HG03520 (cell line): ENCODE measurements around the gene RNF145.
A peak's percentile ranks its signal among the peaks of the same experiment; 100 is the strongest.

Experiments used
- ATAC-seq: cut with Tn5 transposase; IDR thresholded peaks from one replicate; pipeline ENCODE4 v1.9.1; 2021; ENCODE audit warnings: mild to moderate bottlenecking, moderate library complexity; ENCODE audit not compliant: unreplicated experiment

Gene RNF145

DNA sequence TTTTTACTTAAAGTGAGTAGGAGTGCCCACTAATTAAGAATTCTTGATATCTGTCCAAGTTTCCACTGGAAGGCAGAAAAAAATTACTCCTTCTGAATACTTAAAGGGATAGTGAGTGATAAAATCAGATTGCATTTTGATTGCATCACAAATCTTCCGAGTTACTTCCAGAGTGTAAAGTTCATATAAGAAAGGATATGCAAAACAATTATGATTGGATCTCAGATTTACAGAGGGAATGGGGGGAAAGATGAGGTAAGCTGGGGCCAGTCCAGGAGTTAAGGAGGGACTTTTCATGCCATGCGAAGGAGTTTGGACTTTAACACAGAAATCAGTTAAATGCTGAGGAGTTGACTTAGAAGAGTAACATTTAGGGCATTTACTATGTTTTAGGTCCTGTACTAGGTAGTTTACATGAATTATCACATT is 9.3 kb upstream of the RNF145 start:
- no peak for ATAC-seq

- no peak for ATAC-seq
Measured at GRCh38 chr5:159217236-159217635, 7.9 kb upstream of the RNF145 start.

DNA sequence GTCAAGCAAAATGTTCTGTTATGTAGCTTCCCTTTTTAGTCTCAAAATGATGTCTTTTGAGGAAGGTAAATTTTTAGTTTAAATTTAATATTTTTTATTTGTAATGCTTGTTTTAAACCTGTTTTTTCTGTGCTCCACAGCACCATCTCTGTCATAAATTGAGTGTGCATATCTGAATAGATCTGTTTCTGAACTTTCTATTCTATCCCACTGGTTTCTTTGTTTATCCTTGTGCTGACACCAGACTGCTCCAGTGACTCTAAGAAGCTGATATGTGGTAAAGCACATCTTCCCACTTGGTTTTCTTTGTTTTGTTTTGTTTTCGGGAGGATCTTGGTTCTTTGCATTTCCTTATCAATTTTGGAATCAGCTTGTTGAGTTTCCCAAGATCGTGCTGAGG is 7.1 kb upstream of the RNF145 start:
- ATAC-seq = no peak

DNA sequence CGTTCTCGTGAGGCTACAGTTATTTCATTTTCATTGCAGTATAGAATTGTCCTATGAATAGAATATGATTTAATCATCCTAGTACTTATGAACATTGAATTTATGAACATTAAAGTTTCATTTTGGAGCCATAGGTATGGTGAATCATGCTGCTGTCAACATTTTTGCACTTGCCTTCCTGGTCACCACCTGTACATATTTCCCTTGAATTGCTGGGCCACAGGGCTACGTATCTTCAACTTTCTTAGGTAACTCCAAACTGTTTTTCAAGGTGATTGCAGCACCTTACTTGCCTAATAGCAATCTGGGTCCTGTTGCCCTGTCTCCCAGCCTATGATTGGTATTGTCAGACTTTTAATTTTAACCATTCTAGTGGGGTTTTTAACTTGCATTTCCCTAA is 6.5 kb upstream of the RNF145 start:
- no peak for ATAC-seq

DNA sequence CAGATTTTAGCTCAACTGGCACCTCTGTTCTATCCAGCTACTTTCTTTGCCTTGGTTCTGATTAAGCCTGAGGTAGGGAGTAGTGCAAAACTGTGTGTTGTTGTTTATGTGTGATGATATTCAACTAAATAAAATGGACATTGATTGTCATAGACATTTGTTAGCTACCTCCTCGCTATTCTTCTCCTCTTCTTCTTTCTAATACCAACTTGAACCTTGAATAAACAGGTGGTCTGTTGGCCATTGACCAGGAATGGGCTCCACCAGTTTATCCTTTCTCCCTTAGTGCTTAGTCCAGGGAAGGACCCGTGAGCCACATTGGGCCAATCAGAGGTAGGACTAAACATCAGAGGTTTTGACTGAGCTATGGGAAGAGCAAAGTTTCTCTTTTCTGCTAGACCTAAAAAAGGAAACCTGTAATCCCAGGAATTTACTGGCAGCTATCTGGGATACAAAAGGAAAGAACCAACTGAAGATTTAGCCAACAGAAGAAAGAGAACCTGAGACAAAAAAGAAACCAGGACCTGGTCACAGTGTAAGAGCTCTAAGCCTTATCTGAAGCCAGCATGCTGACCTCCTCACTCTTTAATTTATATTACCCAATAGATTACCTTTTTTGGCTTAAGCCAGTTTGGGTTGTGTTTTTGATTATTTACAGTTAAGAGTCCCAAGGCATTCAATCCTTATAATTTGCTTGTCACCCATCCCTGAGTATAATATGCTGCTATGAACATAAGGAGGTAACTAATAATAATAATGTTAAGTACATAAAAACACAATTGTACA is 5.3 kb upstream of the RNF145 start:
- ATAC-seq = no peak

- no peak for ATAC-seq
Measured at GRCh38 chr5:159212657-159213462, 3.5 kb upstream of the RNF145 start.

DNA sequence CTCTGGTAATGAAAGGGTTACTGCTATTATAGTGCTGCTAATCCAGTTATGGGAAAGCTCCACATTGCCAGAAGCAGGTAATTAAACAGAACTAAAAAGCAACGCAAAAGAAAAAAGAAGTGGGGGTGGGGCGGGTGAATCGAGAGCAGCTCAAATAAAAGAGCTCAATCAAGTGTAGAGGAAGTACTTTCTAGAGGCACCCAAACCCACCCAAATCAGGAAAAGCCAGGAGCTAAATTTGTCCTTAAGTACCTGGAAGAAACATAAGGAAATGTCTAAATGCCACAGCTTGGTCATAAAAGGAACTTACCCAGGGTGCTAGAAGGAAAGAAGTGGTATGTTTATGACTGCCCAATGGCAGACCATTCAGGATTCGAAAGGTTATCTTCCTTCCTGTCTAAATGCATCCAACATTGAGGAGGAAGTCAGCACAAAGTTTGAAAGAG is 2.4 kb upstream of the RNF145 start:
- no peak for ATAC-seq

GRCh38 chr5:159210846-159211245 is 1.5 kb upstream of the RNF145 start:
- no peak for ATAC-seq

GRCh38 chr5:159210210-159210661 is 883 bp upstream of the RNF145 start:
- no peak for ATAC-seq

DNA sequence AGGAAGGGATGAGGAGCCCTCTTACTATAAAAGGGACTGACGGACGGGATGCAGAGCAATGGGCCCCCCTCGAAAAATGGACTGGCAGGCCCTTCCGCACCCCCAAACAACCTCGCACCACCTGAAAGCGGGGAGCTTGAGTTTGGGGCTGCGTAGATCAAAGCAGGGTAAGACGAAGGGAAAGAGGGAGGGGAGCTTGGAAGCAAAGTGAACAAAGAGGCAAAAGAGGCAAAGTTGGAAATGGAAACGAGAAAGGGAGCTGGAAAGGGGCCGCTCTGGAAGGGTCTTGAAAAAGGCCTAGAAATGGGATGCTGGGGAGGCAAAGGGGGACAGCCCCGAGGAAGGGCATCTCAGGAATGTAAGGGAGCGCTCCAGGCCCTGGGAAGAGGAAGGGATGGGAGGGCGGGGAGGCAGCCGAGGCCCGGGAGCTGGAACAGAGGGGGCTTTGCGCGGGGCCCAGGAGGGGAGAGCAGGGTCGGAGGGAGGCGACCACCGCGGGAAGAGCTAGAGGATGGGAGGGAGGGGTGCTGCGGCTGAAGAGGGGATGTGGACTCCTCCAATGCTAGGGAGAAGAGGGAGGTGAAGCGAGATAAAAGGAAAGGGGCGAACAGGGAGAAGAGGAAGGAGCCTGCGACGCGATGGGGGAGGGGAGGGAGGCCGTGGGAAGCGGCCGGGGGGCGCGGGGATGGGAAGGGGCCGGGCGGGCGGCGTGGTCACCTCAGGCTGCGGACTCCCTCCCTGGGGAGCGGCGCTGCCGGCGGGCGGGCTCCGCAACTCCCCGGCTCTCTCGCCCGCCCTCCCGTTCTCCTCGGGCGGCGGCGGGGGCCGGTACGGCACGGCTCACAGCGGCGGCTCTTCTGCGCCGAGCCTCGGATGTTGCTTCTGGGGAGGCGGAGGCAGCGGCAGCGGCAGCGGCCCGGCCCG is 577 bp downstream of the RNF145 start:
- peak; percentile 5 for ATAC-seq

- peak; percentile 50 for ATAC-seq
Measured at GRCh38 chr5:159207686-159208513, 1.5 kb downstream of the RNF145 start.

- ATAC-seq = no peak
Measured at GRCh38 chr5:159207222-159207685, 2.1 kb downstream of the RNF145 start.

DNA sequence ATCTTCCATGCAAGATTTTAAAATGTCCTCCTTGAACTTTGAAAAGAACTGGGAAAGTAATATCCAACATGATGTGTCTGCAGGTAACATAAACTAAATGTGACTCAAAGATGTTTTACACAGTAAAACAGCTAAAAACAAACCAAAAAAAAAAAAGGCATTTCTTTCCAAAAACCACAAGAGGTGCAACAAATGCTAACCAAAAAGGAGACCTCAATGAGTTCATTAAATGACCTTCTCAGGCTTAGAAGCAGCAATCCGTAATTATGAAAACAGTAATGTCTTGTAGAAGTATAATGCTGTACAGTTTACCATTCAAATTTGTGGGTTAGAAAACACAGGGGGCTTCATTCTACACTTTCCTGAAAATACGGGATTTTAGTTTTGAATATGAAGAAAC is 2.5 kb downstream of the RNF145 start:
- no peak for ATAC-seq

DNA sequence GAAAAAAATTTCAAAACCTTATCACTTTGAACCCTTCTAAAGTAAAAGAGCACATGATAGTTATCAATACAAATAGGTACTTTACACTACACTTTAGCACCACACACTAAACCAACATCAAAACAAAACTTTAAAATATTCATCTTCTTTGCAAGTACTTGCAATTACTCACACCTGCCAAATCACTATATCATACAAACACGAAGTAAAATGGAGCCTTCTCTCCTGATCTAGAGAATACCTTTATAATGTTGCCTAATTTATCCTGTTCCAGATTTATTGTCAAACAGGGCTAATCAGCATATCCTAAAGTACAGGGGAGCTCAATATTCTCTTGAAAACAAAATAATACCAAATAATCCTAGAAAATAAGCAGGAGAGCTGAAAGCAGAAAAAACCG is 3.0 kb downstream of the RNF145 start:
- ATAC-seq = no peak

- ATAC-seq = no peak
Measured at GRCh38 chr5:159203351-159203750, 6.0 kb downstream of the RNF145 start.

GRCh38 chr5:159202151-159202550 is 7.2 kb downstream of the RNF145 start:
- ATAC-seq = no peak

DNA sequence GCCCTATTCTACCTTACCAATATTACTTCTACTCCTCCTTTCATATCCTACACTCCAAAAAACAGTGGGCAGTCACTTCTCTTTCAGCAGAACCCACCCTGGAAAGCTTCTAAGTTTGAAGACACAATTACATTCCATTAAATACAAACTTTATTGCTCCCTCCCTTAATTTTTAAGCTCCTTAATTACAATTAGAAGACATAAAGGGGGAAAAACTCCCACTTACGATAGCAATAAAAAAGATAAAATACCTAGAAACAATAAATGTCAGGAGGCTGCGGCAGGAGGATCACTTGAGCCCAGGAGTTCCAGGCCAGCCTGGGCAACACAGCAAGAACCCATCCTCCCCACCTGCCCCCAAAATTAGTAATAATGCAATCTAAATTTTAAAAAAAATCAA is 9.6 kb downstream of the RNF145 start:
- no peak for ATAC-seq

DNA sequence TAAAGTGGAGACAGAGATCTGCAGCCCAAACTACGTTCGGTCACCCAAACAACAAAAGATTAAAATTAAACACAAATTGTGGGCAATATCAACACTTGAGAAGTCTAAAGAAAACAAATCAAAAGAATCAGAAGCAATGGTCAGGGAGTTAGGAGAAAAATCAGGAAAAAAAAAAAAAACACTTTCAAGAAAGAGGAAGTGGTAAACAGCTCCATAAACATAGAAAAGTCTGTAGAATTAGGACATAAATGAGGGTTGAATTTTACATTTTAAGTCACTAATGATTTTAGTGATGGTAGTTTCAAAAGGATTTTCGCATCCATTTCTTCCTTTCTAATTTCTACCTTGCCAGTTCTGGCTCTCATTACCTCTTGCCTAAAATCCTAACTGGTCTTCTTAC is 10.1 kb downstream of the RNF145 start:
- ATAC-seq = no peak

- peak; percentile 86 for ATAC-seq
Measured at GRCh38 chr5:159198063-159199036, 11.0 kb downstream of the RNF145 start.
